Measurements from ENCODE around the gene NINJ2. TPM values are rescaled to one million over a fixed set of nuclear protein-coding genes. Genes with fewer than 3 reads are reported as not detected.

NINJ2 gene
- total RNA-seq, 1 donor from 2014 or later, result not detected

DNA sequence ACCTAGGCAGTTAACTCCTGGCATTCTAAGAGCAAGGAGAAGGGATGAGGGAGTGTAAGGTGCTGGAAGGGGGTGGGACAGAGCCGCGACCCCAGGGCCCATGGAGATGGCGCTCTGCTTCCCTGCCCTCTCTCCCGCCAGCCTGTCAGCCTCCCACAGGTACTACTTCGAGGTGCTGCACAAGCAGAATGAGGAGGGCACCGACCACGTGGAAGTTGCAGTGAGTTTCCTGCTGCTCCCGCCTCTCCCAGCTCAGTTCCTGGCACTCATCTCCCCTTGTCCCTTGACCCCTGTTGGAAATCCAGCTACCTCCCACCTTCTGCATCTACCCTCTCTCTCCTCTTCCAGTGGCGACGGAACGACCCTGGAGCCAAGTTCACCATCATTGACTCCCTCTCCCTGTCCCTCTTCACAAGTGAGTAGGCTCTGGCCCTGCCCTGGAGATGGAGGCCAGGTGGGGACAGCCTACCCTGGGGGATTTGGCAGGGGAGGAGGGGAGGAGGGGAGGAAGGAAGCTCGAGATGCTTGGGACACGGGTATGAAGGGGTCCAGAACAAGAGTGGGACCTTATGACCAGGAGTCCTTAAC is 115.3 kb downstream of the NINJ2 start:
- Mint-ChIP-seq H3K4me3 (ENCODE audit: unreplicated experiment) (no peak overlapping the region), H3K4me1 (ENCODE audit: low read depth, unreplicated experiment) (no peaks in the 10 kb centered on the region), H3K27me3 (ENCODE audit: low read depth, unreplicated experiment) (peaks cover 39% of the 10 kb centered on the region), H3K27ac (ENCODE audit: unreplicated experiment) (no peak overlapping the region), H3K9me3 (ENCODE audit: unreplicated experiment) (no peaks in the 10 kb centered on the region), H3K36me3 (ENCODE audit: low read depth, unreplicated experiment) (peaks cover 4% of the 10 kb centered on the region)
- Histone ChIP-seq H3K27me3 (ENCODE audit: insufficient read depth, low read length) (peaks cover 45% of the 10 kb centered on the region), H2AFZ (ENCODE audit: low read depth, low read length) (no peak overlapping the region), H3K27ac (ENCODE audit: low read depth, low read length) (no peak overlapping the region), H3K4me2 (ENCODE audit: low read length) (no peak overlapping the region), H4K20me1 (ENCODE audit: insufficient read depth, low read length) (no peaks in the 10 kb centered on the region), H3K36me3 (ENCODE audit: insufficient read depth, low read length) (no peaks in the 10 kb centered on the region), H3K4me1 (ENCODE audit: insufficient read depth, low read length) (no peaks in the 10 kb centered on the region), H3K9ac (ENCODE audit: low read length) (no peak overlapping the region), H3K9me3 (ENCODE audit: insufficient read depth, low read depth, low read length) (no peaks in the 10 kb centered on the region), H3K79me2 (ENCODE audit: insufficient read depth, low read length) (no peaks in the 10 kb centered on the region), H3K4me3 (ENCODE audit: insufficient read depth, low read depth, low read length) (no peak overlapping the region)
- no peak for TF ChIP-seq EZH2 (IDR thresholded peaks at IDR 0.05; ENCODE audit: insufficient read depth, low read length)
- TF ChIP-seq, protein P1, sequence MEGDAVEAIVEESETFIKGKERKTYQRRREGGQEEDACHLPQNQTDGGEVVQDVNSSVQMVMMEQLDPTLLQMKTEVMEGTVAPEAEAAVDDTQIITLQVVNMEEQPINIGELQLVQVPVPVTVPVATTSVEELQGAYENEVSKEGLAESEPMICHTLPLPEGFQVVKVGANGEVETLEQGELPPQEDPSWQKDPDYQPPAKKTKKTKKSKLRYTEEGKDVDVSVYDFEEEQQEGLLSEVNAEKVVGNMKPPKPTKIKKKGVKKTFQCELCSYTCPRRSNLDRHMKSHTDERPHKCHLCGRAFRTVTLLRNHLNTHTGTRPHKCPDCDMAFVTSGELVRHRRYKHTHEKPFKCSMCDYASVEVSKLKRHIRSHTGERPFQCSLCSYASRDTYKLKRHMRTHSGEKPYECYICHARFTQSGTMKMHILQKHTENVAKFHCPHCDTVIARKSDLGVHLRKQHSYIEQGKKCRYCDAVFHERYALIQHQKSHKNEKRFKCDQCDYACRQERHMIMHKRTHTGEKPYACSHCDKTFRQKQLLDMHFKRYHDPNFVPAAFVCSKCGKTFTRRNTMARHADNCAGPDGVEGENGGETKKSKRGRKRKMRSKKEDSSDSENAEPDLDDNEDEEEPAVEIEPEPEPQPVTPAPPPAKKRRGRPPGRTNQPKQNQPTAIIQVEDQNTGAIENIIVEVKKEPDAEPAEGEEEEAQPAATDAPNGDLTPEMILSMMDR (IDR thresholded peaks at IDR 0.05; ENCODE audit: insufficient read depth, low read depth, low read length), result no peak
- no peak for FAIRE-seq
- DNase-seq (ENCODE audit: low read depth), result no peak

DNA sequence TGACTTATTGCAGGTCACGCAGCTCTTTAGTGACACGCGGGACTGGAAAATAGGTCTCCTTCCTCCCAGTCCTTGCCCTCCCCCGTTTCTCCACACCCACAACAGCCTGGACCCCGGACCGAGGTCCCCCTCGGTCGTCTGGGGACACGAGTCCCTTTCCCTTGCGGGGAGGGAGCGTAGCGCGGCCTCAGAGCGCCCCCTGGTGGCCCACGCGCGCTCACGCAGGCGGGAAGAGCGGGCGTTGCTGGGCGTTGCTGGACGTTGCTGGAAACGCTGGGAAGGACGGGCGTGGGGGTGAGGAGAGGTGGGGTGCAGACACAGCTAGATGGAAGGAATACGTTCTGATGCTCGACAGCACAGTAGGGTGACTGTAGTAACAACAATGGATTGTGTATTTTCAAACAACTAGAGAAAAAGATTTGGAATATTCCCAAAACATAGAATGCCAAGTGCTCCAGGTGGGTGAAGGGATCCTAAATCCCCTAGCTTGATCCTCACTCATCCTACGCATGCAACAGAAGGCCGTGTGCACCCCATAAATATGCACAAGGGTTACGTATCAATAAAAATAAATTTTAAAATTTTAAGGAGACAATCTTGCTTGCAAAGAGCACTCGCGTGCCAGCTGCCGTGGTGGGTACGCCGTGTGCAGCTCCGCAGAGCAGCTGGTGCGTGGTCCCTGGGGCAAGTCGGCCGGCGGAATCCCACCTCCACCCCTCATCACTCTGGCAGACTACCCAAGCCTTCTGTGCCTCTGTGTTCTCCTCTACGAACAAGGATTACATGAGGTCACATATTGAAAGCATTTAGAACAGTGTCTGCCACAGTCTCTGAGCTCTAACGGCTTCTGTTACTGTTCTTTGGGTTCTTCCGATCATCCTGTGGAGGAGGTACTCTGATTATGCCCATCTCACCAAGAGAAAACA is 116.1 kb downstream of the NINJ2 start:
- Histone ChIP-seq H3K4me1 (ENCODE audit: insufficient read depth, low read length) (no peaks in the 10 kb centered on the region), H3K27me3 (ENCODE audit: insufficient read depth, low read length) (peaks cover 37% of the 10 kb centered on the region), H3K79me2 (ENCODE audit: insufficient read depth, low read length) (no peaks in the 10 kb centered on the region), H3K9ac (ENCODE audit: low read length) (no peak overlapping the region), H3K4me3 (ENCODE audit: insufficient read depth, low read depth, low read length) (no peak overlapping the region), H3K36me3 (ENCODE audit: insufficient read depth, low read length) (no peaks in the 10 kb centered on the region), H3K4me2 (ENCODE audit: low read length) (peak overlapping the region; percentile 50), H3K27ac (ENCODE audit: low read depth, low read length) (no peak overlapping the region), H3K9me3 (ENCODE audit: insufficient read depth, low read depth, low read length) (no peaks in the 10 kb centered on the region), H4K20me1 (ENCODE audit: insufficient read depth, low read length) (no peaks in the 10 kb centered on the region), H2AFZ (ENCODE audit: low read depth, low read length) (peak overlapping the region; percentile 52)
- Mint-ChIP-seq H3K4me1 (ENCODE audit: low read depth, unreplicated experiment) (peaks cover 2% of the 10 kb centered on the region), H3K27me3 (ENCODE audit: low read depth, unreplicated experiment) (peaks cover 34% of the 10 kb centered on the region), H3K9me3 (ENCODE audit: unreplicated experiment) (no peaks in the 10 kb centered on the region), H3K27ac (ENCODE audit: unreplicated experiment) (no peak overlapping the region), H3K4me3 (ENCODE audit: unreplicated experiment) (no peak overlapping the region), H3K36me3 (ENCODE audit: low read depth, unreplicated experiment) (peaks cover 3% of the 10 kb centered on the region)
- TF ChIP-seq, protein P1 (IDR thresholded peaks at IDR 0.05; ENCODE audit: insufficient read depth, low read depth, low read length), result peak; percentile 75
- TF ChIP-seq EZH2 (IDR thresholded peaks at IDR 0.05; ENCODE audit: insufficient read depth, low read length), result no peak
- FAIRE-seq (no peak), DNase-seq (ENCODE audit: low read depth) (no peak)

Measured in astrocyte (in vitro differentiated cells and primary cell).